Spleen (tissue), 11 donors: Measurements from ENCODE around the gene NFATC2. TPM values are rescaled to one million over a fixed set of nuclear protein-coding genes. Genes with fewer than 3 reads are reported as not detected.

Experiments used
- DNase-seq: peaks from one replicate; pipeline ENCODE4 v3.0.0-alpha.2; 2020
- H3K27ac ChIP-seq, 8 donors: fragments of 200-600 bp; sonication (generic) in 7 of 8; 1 replicate in 4 of 8; 2 replicates in 4 of 8; pipeline versions ENCODE4 v1.5.0 to v1.8.0; 2016 to 2021; ENCODE audit warnings: inconsistent platforms in 4 of 8, mild to moderate bottlenecking in 4 of 8, moderate library complexity in 1 of 8
- H3K27me3 ChIP-seq, 7 donors: fragments of 200-600 bp; sonication (generic) in 6 of 7; replicated peaks in 1 of 7; 1 replicate in 4 of 7; 2 replicates in 3 of 7; pipeline versions ENCODE4 v1.5.0 to v1.8.0; 2016 to 2021; ENCODE audit warnings: inconsistent platforms in 3 of 7, mild to moderate bottlenecking in 1 of 7
- H3K36me3 ChIP-seq, 6 donors: fragments of 200-600 bp; sonication (generic) in 5 of 6; 1 replicate in 4 of 6; 2 replicates in 2 of 6; pipeline versions ENCODE4 v1.5.0 to v1.8.0; 2016 to 2021; ENCODE audit warnings: inconsistent platforms in 2 of 6
- H3K4me1 ChIP-seq, 6 donors: fragments of 200-600 bp; sonication (generic) in 5 of 6; 1 replicate in 3 of 6; 2 replicates in 3 of 6; pipeline versions ENCODE4 v1.5.0 to v1.8.0; 2016 to 2021; ENCODE audit warnings: inconsistent platforms in 3 of 6
- H3K4me3 ChIP-seq, 8 donors: fragments of 200-600 bp; sonication (generic) in 7 of 8; 1 replicate in 4 of 8; 2 replicates in 4 of 8; pipeline versions ENCODE4 v1.5.0 to v1.8.0; 2016 to 2021; ENCODE audit warnings: inconsistent platforms in 4 of 8, mild to moderate bottlenecking in 4 of 8, moderate library complexity in 2 of 8
- H3K9me3 ChIP-seq, 8 donors: fragments of 200-600 bp; sonication (generic) in 7 of 8; 1 replicate in 4 of 8; 2 replicates in 4 of 8; pipeline versions ENCODE4 v1.5.0 to v1.8.0; 2016 to 2021; ENCODE audit warnings: inconsistent platforms in 4 of 8
- CTCF ChIP-seq, 11 experiments: fragments of 200-600 bp in 7 of 11; fragments of 450-650 bp in 4 of 11; sonication (generic) in 4 of 11; IDR thresholded peaks in 8 of 11; conservative IDR thresholded peaks in 3 of 11; 1 replicate in 7 of 11; 2 replicates in 4 of 11; pipeline versions ENCODE4 v1.4.0 to v1.8.0; 2016 to 2021; ENCODE audit warnings: antibody characterized with exemption in 11 of 11, inconsistent platforms in 4 of 11, mild to moderate bottlenecking in 1 of 11
- POLR2A ChIP-seq, 3 donors: fragments of 450-650 bp; IDR thresholded peaks; one replicate each; pipeline ENCODE4 v1.5.1; 2017; ENCODE audit warnings: antibody characterized with exemption in 3 of 3, mild to moderate bottlenecking in 1 of 3
- POLR2AphosphoS5 ChIP-seq, 3 donors: sonication (generic); formaldehyde crosslinking; IDR thresholded peaks; one replicate each; pipeline ENCODE4 v1.5.1; 2017; ENCODE audit warnings: antibody characterized with exemption in 3 of 3
- WGBS, 5 donors: extraction: QIAGEN DNeasy Blood & Tissue Kit in 3 of 5; methylation state at CpG; one replicate each; pipeline versions ENCODE4 v1.1.5 to v1.1.7; 2013 to 2018; 5-methylcytosine and 5-hydroxymethylcytosine counted together
- intact Hi-C: fragments of 100-400 bp; cut with DNase I; formaldehyde crosslinking; loops from one replicate; pipeline ENCODE4 v1.15.0; 2023; ENCODE audit warnings: low total_unique reads
- polyA plus RNA-seq, 3 donors: library from polyadenylated mRNA; stranded (reverse); fragments of 200-250 nt; gene quantifications; one replicate each; pipeline ENCODE4 v1.2.1, GENCODE V29; 2013
- total RNA-seq, 7 donors: library from RNA; depleted of rRNA in 3 of 7; stranded (reverse); fragments of >200 nt in 3 of 7; fragmentation: NEBNext Ultra II Directional in 4 of 7; extraction: Animal tissue kit (Norgen Biotek cat#: 25700) in 4 of 7; gene quantifications; one replicate each; pipeline versions ENCODE4 v1.1.0 to v1.2.1, GENCODE V29; 2016 to 2021
- donor health status: healthy with polysubstance abuse.
- donor health status: DM: no; HTN: no; CAD: no; lungs with moderate emphysema.
- donor health status: DM: no; HTN: no; CAD: no.
- donor health status: Bipolar disorder and iron deficiency.
- donor health status: healthy.
- donor health status: DM: no; HTN: no; CAD: no.
- donor health status: DM: yes; HTN: yes; CAD: no.

The NFATC2 gene
- total and polyA plus RNA-seq, 10 donors = 6.5 to 42.9 (median 34.5) TPM

- peaks cover 21 to 81% (median 56%) of the 10 kb centered on the region in 6 donors for H3K4me1 ChIP-seq
- H3K9me3 ChIP-seq = no peaks in the 10 kb centered on the region
- no peak overlapping the region for H3K4me3 ChIP-seq
- no peak for DNase-seq
- intact Hi-C loops = no loop called here
- H3K36me3 ChIP-seq = peaks cover 0 to 35% (median 0%) of the 10 kb centered on the region in 6 donors
- H3K27ac ChIP-seq = peak overlapping the region in 2 of 8 donors; percentile 26 to 42
- H3K27me3 ChIP-seq = no peaks in the 10 kb centered on the region
- 40 to 71% (median 54%) methylated on average over 1 of the region's 1 CpG for WGBS, 5 donors
- TF ChIP-seq POLR2A (IDR thresholded peaks at IDR 0.05) = no peak
These were observed 122.4 kb downstream of the NFATC2 start for GRCh38 chr20:51420111-51420510.

GRCh38 chr20:51419646-51420045, 122.9 kb downstream of the NFATC2 start:
- no peak for TF ChIP-seq POLR2A (IDR thresholded peaks at IDR 0.05)
- TF ChIP-seq POLR2AphosphoS5 (IDR thresholded peaks at IDR 0.05) = no peak
- no peak for TF ChIP-seq CTCF (IDR thresholded peaks at IDR 0.05 in 8 of 11, conservative IDR thresholded peaks at IDR 0.05 in 3 of 11)
- intact Hi-C loops = no loop called here
- 65 to 86% (median 74%) methylated on average over 4 of the region's 4 CpGs for WGBS, 5 donors

GRCh38 chr20:51419231-51419630, 123.3 kb downstream of the NFATC2 start:
- no peaks in the 10 kb centered on the region for H3K27me3 ChIP-seq
- peaks cover 25 to 81% (median 57%) of the 10 kb centered on the region in 6 donors for H3K4me1 ChIP-seq
- H3K27ac ChIP-seq = peak overlapping the region in 2 of 8 donors; percentile 26 to 45
- intact Hi-C loops = no loop called here
- H3K36me3 ChIP-seq = peaks cover 0 to 35% (median 0%) of the 10 kb centered on the region in 6 donors
- no peak for DNase-seq
- TF ChIP-seq CTCF (IDR thresholded peaks at IDR 0.05 in 8 of 11, conservative IDR thresholded peaks at IDR 0.05 in 3 of 11) (no peak), POLR2AphosphoS5 (IDR thresholded peaks at IDR 0.05) (no peak), POLR2A (IDR thresholded peaks at IDR 0.05) (no peak)
- 65 to 95% (median 77%) methylated on average over 2 of the region's 2 CpGs for WGBS, 5 donors
- H3K9me3 ChIP-seq = no peaks in the 10 kb centered on the region
- H3K4me3 ChIP-seq = no peak overlapping the region

More at GRCh38 chr20:51419646-51420045, 122.9 kb downstream of the NFATC2 start:
- no peaks in the 10 kb centered on the region for H3K27me3 ChIP-seq
- H3K4me1 ChIP-seq = peaks cover 22 to 81% (median 56%) of the 10 kb centered on the region in 6 donors
- DNase-seq = no peak
- H3K36me3 ChIP-seq = peaks cover 0 to 35% (median 0%) of the 10 kb centered on the region in 6 donors
- peak overlapping the region in 2 of 8 donors; percentile 26 to 45 for H3K27ac ChIP-seq
- no peak overlapping the region for H3K4me3 ChIP-seq
- H3K9me3 ChIP-seq = no peaks in the 10 kb centered on the region

- Histone ChIP-seq H3K27me3 (no peaks in the 10 kb centered on the region), H3K36me3 (peaks cover 0 to 28% (median 0%) of the 10 kb centered on the region in 6 donors), H3K4me3 (no peak overlapping the region), H3K27ac (peak overlapping the region in 5 of 8 donors; percentile 40 to 86 (median 81)), H3K9me3 (no peaks in the 10 kb centered on the region), H3K4me1 (peaks cover 36 to 81% (median 58%) of the 10 kb centered on the region in 6 donors)
- WGBS, 5 donors = 80 to 97% (median 95%) methylated on average over 4 of the region's 4 CpGs
- intact Hi-C loops = no loop called here
- TF ChIP-seq POLR2AphosphoS5 (IDR thresholded peaks at IDR 0.05) (no peak), CTCF (IDR thresholded peaks at IDR 0.05 in 8 of 11, conservative IDR thresholded peaks at IDR 0.05 in 3 of 11) (peak in 1 of 11 experiments; percentile 12)
- DNase-seq = peak; percentile 52
These were observed 124.4 kb downstream of the NFATC2 start for GRCh38 chr20:51418137-51418529.
